ENCODE results near the gene GP1BA.
A peak's percentile ranks its signal among the peaks of the same experiment; 100 is the strongest.

Gene GP1BA

DNA sequence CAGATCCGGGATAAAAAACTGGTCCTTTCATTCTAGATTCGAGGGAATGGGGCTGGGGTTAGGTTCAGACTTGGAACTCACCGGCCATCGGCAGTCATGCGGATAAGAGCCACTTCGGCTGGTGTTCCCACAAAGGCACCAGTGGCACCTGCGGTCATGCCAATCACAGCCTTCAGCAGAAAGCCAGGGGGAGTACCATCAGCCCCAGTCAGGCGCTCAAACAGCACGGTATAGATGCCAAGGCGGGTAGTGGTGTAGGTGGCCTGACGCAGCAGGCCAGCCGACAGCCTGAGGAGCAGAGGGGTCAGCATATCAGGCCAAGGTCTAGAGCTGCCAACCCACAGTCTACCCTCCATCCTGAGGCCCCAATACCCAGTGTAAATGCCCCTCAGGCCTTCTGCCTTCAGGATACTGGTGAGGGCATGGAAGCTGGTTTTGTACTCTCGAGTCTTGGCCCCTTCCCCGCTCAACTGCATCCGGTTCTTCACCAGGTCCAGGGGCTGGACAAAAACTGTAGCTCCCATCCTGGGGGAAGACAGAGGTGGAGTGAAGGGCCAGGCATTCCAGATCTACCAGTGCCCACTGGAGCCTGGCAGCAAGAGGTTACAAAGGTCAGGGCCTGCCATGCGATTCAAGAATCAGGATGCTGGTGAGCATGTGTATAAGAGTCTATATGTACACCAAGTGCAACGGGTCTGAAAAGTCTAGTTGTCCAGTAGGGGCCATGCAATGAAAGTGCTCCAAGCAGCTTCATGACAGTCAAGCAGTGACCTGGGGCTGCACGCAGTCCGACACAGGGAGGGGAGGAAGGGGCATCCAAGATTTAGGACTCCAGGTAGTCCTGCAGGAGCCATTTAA, 6.8 kb downstream of the GP1BA start:
- no peak for DNase-seq

GRCh38 chr17:4939546-4939795, 7.4 kb downstream of the GP1BA start:
- peak; percentile 77 for DNase-seq

DNA sequence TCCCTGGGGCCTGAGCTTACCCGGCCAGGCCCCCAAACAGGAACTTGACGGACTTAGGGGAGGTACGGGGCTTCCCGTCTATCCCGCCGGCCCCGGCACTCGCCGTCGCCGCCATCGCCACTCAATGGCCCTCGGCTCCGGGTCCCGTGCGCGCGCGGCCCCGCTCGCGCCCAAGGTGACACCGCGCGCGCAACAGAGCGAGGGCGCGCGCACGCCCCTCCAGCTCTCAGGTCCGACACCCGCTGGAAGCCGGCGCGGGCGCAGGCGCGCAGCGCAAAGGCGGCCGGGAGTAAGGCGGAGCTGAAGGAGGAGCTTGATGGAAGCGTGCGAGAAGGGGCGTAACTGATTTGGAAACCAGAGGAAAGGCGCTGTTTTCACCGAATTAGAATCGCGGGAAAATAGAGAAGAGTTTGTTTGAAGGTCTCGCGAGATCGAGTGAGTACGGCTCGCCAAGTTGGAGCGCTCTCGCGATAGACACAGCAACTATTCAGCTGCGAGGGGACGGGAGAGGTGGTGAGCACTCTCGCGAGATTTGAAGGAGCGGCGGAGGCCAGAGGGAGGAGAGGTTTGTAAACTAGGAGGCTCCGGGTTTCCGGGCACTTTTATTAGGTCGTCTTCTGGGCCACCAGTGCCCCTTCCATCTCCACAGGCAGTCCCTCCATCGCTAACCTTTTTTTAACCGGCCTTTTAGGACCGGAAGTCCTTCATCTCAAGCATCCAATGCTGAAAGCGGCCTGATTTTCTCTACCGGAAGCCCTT, 7.9 kb downstream of the GP1BA start, which contains the start of the genes RNF167 and SLC25A11:
Gene RNF167, plus strand, starts transcription at position 473 of the 759 bp plus-strand sequence. CDS start 642 bp downstream, outside the sequence.
Gene SLC25A11, minus strand, starts transcription at position 251 of the 759 bp plus-strand sequence. Its CDS starts 136 bp downstream, at position 115.
- DNase-seq, result peak; percentile 95

DNA sequence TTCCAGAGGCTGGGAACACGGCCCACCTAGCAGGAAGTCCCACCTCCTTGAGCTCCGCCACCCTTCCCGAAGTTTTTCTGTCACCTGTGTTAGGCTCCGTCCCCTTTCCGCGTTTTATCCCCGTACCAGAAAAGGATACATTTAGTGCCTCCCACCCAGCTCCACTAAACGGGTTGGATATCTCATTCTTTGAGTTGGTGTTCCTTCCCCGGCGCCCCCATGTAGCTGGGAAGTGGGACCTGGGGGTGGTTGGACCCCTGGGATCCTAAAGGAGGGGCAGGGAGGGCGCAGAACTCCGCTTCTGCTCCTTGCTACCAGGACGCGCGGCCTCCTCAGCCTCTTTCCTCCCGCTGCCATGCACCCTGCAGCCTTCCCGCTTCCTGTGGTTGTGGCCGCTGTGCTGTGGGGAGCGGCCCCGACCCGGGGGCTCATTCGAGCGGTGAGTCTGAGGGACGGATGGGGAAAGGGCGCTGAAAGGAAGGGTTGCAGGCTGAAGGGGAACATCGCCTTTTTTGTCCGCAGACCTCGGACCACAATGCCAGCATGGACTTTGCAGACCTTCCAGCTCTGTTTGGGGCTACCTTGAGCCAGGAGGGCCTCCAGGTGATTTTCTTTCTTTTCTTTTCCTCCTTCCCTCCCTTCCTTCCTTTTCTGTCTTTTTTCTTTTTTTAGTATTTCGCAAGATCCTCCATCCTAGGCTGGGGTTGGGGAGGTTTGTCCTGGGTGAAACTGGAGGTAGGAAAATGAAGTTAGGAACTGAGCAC, 8.7 kb downstream of the GP1BA start:
- peak; percentile 80 for DNase-seq

DNA sequence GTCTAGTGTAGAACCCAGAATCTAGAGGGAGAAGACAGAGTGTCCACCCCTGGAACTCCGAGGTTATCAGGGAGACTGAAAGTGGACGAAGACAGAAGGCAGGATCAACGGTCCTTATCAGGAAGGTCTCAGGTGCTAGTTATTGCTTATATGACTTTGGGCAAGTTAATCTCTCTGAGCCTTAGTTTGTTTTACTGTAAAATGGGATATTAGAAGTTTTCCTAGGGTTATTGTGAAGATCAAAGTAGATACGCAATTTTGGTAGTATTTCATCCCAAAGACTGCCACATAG, 9.2 kb downstream of the GP1BA start:
- DNase-seq, result no peak

DNA sequence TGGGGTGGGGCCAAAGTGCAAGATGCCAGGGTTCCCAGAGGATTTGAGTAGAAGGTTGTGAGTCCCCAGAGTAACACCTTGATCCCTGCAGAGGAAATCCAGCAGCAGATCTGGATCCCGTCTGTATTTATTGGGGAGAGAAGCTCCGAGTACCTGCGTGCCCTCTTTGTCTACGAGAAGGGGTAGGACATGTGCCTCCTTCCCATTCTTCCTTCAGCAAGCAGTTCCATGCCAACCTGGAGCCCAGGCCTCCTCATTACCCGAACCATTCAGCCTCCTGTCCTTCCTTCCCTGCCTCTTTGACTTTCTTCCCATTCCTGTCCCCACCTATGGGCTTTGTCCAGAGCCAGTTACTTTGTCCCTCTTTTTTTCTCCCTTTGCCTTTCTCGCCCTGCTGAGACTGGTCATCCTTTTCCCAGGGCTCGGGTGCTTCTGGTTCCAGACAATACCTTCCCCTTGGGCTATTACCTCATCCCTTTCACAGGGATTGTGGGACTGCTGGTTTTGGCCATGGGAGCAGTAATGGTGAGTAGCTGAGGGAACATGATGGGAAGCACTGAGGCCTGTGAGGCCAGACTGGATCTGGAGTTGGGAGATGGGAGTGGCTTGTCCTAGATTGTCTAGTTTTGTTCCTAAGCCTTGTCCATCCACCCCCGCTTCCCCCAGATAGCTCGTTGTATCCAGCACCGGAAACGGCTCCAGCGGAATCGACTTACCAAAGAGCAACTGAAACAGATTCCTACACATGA, 10.9 kb downstream of the GP1BA start:
- DNase-seq, result no peak

- peak; percentile 72 for DNase-seq
Measured at GRCh38 chr17:4944163-4944553, 12.1 kb downstream of the GP1BA start.

GRCh38 chr17:4944554-4945175, 12.6 kb downstream of the GP1BA start:
- peak; percentile 82 for DNase-seq

DNA sequence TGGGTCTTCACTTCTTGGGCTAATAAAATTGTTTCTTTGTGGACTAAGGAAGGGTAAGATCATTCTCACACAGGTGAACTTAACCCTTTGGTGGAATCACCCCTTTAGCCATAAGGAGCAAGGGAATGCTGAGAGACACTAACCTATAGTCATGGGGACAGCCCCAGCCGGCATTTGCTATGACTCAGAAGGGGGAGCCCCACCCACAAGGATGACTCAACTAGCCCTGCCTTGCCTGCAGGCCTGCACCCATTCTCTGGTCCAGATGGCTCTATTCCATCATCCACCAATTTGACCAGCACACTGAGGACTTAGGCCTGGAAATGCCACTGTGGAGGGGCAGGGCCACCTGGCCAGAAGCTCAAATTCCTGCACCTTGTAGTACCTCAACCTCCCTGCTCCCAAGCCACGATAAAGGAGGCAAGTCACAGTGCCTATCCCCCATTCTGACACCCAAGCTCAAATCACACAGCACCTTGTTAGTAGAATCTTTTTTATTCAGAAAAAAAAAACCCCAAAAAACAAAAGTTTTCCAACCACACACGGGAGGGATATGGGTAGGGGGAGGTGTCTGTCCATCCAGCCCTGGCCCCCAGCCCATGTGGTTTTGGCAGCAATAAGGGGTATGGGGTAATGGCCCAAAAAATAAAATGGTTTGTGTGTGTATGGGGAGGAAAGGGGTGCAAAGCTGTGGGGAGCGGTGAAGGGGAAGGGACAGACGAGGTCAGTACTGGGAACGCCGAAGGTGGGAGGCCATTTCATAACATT, 13.3 kb downstream of the GP1BA start:
- peak; percentile 90 for DNase-seq

GRCh38 chr17:4945944-4946280, 13.8 kb downstream of the GP1BA start:
- no peak for DNase-seq

DNA sequence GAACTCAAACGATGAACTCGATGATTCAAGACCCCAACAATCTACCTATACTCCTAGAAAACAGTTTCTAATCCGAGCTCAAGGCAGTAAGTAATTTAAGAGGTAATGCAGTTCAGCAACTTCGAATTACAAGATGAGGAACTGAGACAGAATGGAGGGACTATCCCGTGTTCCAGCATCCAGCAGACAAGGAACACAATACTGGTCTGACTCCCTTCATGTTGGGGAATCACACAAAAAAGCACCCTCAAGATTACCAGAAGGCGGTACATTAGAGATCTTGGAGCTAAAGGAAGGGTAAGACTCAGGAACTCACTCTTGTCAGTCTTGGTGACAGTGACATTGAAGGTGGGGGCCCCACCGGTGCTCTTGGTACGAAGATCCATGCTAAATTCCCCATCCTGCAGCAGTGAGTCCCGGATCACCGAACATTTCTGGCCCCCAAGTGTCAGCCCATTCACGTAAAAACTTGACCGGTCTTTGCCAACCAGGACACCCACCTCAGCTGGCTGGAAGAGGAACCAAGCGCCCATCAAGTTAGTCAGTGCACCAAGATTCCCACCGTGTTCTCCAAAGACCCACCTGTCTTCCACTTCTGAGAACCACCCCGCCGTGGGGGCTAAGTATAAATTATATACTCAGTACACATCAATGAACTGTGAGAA, 14.4 kb downstream of the GP1BA start:
- DNase-seq, result no peak

GRCh38 chr17:4947010-4947410, 14.9 kb downstream of the GP1BA start:
- no peak for DNase-seq

- peak; percentile 86 for DNase-seq
Measured at GRCh38 chr17:4947411-4948165, 15.5 kb downstream of the GP1BA start.

- peak; percentile 90 for DNase-seq
Measured at GRCh38 chr17:4948166-4948930, 16.3 kb downstream of the GP1BA start, which contains the start of gene PFN1. Gene PFN1 (minus strand): TSS chr17:4948530. CDS start chr17:4948394, 136 bp downstream.

DNA sequence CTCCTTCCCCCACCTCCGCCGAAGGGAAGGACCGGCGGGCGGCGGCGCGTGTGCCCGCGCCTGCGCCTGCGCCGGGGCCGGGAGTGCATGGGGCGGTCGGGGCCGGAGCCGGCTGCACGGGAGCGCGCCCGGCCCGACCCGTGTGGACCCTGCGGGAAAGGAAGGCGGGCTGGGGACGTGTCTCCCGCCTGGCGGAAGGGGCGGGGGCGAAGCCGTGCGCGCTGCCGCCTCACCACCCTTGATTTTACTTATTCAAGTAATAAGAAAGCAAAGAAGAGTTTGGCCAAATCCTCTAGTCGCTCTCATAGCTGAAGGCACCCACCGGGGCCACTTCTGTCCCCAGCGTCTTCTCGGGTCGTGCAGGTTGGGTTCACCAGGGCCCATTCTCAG, 16.8 kb downstream of the GP1BA start:
- DNase-seq, result no peak

DNA sequence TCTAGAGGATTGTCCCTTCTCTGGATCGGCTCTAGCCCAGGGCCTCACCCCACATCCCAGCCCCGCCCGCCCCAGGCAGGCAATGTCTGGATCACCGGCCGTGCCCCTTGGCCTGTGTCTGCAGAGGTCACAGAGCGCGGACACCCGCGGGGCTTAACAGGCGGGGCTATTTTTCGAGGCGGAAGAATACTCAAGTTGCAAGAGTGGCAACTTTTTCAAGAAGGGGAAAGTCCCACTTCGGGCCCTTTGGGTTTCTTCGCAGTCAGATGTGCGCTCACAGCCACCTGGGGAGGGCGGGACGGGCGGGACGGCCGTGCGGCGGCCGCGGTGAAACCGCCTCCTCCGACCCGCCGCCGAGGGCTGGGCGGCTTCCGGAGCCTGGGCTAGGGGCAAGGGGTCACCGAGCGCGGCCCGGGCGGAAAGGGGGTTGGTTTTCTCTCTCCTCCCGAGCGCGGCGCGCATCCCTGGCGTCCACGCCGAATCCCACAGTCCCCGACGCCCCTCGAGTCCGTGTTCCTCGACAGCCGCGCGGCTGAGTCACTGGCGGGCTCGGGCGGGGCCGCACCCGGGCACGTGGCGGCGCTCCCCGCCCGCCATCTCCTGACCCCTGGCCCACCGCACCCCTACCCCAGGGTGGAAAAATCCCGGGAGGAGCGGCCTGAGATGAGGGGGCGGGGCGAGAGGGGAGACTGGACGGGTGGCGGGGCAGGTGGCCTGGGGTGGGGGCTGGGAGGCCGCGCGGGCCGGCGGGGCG, 17.4 kb downstream of the GP1BA start:
- peak; percentile 89 for DNase-seq

GRCh38 chr17:4950075-4950745, 18.1 kb downstream of the GP1BA start:
- DNase-seq, result peak; percentile 79

- no peak for DNase-seq
Measured at GRCh38 chr17:4950746-4951204, 18.7 kb downstream of the GP1BA start, which contains the start of gene ENO3. Gene ENO3 (plus strand): TSS chr17:4951119. CDS start chr17:4951830, 711 bp downstream.
